Esophagus squamous epithelium (tissue), 5 donors: Measurements from ENCODE around the gene DUSP8. TPM values are rescaled to one million over a fixed set of nuclear protein-coding genes. Genes with fewer than 3 reads are reported as not detected.

ENCODE experiments used
- DNase-seq: peaks from one replicate; lab custom pipeline; 2025; lab: John Stamatoyannopoulos, UW
- H3K27ac ChIP-seq, 4 donors: fragments of 200-600 bp; sonication (generic); one replicate each; pipeline ENCODE4 v1.5.1; 2016 to 2019; ENCODE audit warnings: mild to moderate bottlenecking in 1 of 4
- H3K27me3 ChIP-seq, 4 donors: fragments of 200-600 bp; sonication (generic); 1 replicate in 3 of 4; 2 replicates in 1 of 4; pipeline versions ENCODE4 v1.5.1 to v1.6.0; 2017 to 2021; ENCODE audit warnings: antibody characterized with exemption in 1 of 4
- H3K36me3 ChIP-seq, 3 donors: fragments of 200-600 bp; sonication (generic); one replicate each; pipeline ENCODE4 v1.5.1; 2016 to 2019
- H3K4me1 ChIP-seq, 3 donors: fragments of 200-600 bp; sonication (generic); one replicate each; pipeline ENCODE4 v1.5.1; 2017 to 2019
- H3K4me3 ChIP-seq, 4 donors: fragments of 200-600 bp; sonication (generic); 1 replicate in 3 of 4; 2 replicates in 1 of 4; pipeline ENCODE4 v1.5.1; 2016 to 2019; ENCODE audit warnings: mild to moderate bottlenecking in 2 of 4, moderate library complexity in 1 of 4
- H3K9me3 ChIP-seq, 3 donors: fragments of 200-600 bp; sonication (generic); one replicate each; pipeline ENCODE4 v1.5.1; 2016 to 2019
- CTCF ChIP-seq, 6 experiments: fragments of 450-650 bp in 4 of 6; fragments of 200-600 bp in 2 of 6; sonication (generic) in 2 of 6; IDR thresholded peaks; one replicate each; pipeline ENCODE4 v1.5.1; 2016 to 2019; ENCODE audit warnings: antibody characterized with exemption in 6 of 6, mild to moderate bottlenecking in 4 of 6, moderate library complexity in 4 of 6
- POLR2A ChIP-seq, 4 donors: fragments of 450-650 bp; IDR thresholded peaks; one replicate each; pipeline ENCODE4 v1.6.1; 2017; ENCODE audit warnings: antibody characterized with exemption in 4 of 4, mild to moderate bottlenecking in 4 of 4, moderate library complexity in 3 of 4
- WGBS, 2 donors: methylation state at CpG; one replicate each; pipeline ENCODE4 v1.1.5; 2018; 5-methylcytosine and 5-hydroxymethylcytosine counted together
- intact Hi-C: fragments of 100-400 bp; cut with DNase I; formaldehyde crosslinking; loops from one replicate; pipeline ENCODE4 v1.15.0; 2022
- total RNA-seq, 4 donors: library from RNA; depleted of rRNA; stranded (reverse); fragments of >200 nt; gene quantifications; one replicate each; pipeline ENCODE4 v1.1.0, GENCODE V29; 2016
- donor health status: DM: yes; HTN: yes; CAD: no.

The DUSP8 gene
- total RNA-seq, 4 donors from 2014 or later, result 0.12 to 1.3 (median 0.64) TPM

GRCh38 chr11:1509626-1510255 lies 62.3 kb downstream of the DUSP8 start:
- no peak for DNase-seq
- peaks cover 6 to 84% (median 31%) of the 10 kb centered on the region in 3 donors for H3K4me1 ChIP-seq
- WGBS, 2 donors, result 77 to 80% methylated on average over 3 to 8 of the region's 20 CpGs
- H3K9me3 ChIP-seq, result no peaks in the 10 kb centered on the region
- H3K27ac ChIP-seq, result no peak overlapping the region
- H3K4me3 ChIP-seq, result no peak overlapping the region
- H3K27me3 ChIP-seq, result no peaks in the 10 kb centered on the region
- H3K36me3 ChIP-seq, result peaks cover 0 to 8% (median 0%) of the 10 kb centered on the region in 3 donors
- no peak for TF ChIP-seq CTCF (IDR thresholded peaks at IDR 0.05)
- no peak for TF ChIP-seq POLR2A (IDR thresholded peaks at IDR 0.05)
- intact Hi-C loops, result loop anchor here (10.0 kb wide), 1 partner anchor 305 kb away; no protein-coding TSS in a partner anchor

GRCh38 chr11:1508986-1509385 lies 63.1 kb downstream of the DUSP8 start:
- intact Hi-C loops, result no loop called here
- H3K4me1 ChIP-seq, result peaks cover 5 to 84% (median 26%) of the 10 kb centered on the region in 3 donors
- no peak overlapping the region for H3K27ac ChIP-seq
- H3K4me3 ChIP-seq, result no peak overlapping the region
- H3K9me3 ChIP-seq, result no peaks in the 10 kb centered on the region
- DNase-seq, result no peak
- TF ChIP-seq POLR2A (IDR thresholded peaks at IDR 0.05) (no peak), CTCF (IDR thresholded peaks at IDR 0.05) (no peak)
- no peaks in the 10 kb centered on the region for H3K27me3 ChIP-seq
- 83 to 100% methylated on average over 1 to 9 of the region's 10 CpGs for WGBS, 2 donors
- H3K36me3 ChIP-seq, result peaks cover 0 to 8% (median 0%) of the 10 kb centered on the region in 3 donors

GRCh38 chr11:1508491-1508891 lies 63.6 kb downstream of the DUSP8 start:
- no peaks in the 10 kb centered on the region for H3K9me3 ChIP-seq
- intact Hi-C loops, result no loop called here
- no peak for DNase-seq
- TF ChIP-seq CTCF (IDR thresholded peaks at IDR 0.05) (no peak), POLR2A (IDR thresholded peaks at IDR 0.05) (no peak)
- WGBS, 2 donors, result 75 to 87% methylated on average over 5 to 10 of the region's 15 CpGs
- H3K27ac ChIP-seq, result no peak overlapping the region
- peaks cover 0 to 8% (median 0%) of the 10 kb centered on the region in 3 donors for H3K36me3 ChIP-seq
- H3K4me1 ChIP-seq, result peaks cover 10 to 84% (median 26%) of the 10 kb centered on the region in 3 donors
- H3K27me3 ChIP-seq, result no peaks in the 10 kb centered on the region
- H3K4me3 ChIP-seq, result no peak overlapping the region

- intact Hi-C loops, result no loop called here
- 48 to 69% methylated on average over 5 to 12 of the region's 21 CpGs for WGBS, 2 donors
- H3K9me3 ChIP-seq, result no peaks in the 10 kb centered on the region
- DNase-seq, result no peak
- H3K36me3 ChIP-seq, result peaks cover 0 to 8% (median 0%) of the 10 kb centered on the region in 3 donors
- TF ChIP-seq CTCF (IDR thresholded peaks at IDR 0.05) (no peak), POLR2A (IDR thresholded peaks at IDR 0.05) (no peak)
- H3K27me3 ChIP-seq, result no peaks in the 10 kb centered on the region
- H3K4me1 ChIP-seq, result peaks cover 16 to 84% (median 33%) of the 10 kb centered on the region in 3 donors
- no peak overlapping the region for H3K4me3 ChIP-seq
- peak overlapping the region in 2 of 4 donors; percentile 2 to 9 for H3K27ac ChIP-seq
Observed at GRCh38 chr11:1507381-1508140, 64.5 kb downstream of the DUSP8 start.

GRCh38 chr11:1506981-1507380 lies 65.1 kb downstream of the DUSP8 start:
- 53% methylated on average over 2 of the region's 9 CpGs; no CpG with 5 or more reads in 1 of the 2 donors for WGBS, 2 donors
- Histone ChIP-seq H3K4me1 (peaks cover 17 to 84% (median 34%) of the 10 kb centered on the region in 3 donors), H3K9me3 (no peaks in the 10 kb centered on the region), H3K27me3 (no peaks in the 10 kb centered on the region), H3K4me3 (no peak overlapping the region), H3K27ac (peak overlapping the region in 1 of 4 donors; percentile 2), H3K36me3 (peaks cover 0 to 8% (median 0%) of the 10 kb centered on the region in 3 donors)
- no peak for DNase-seq
- intact Hi-C loops, result no loop called here
- TF ChIP-seq CTCF (IDR thresholded peaks at IDR 0.05) (no peak), POLR2A (IDR thresholded peaks at IDR 0.05) (no peak)
